Transverse colon (tissue), 4 donors: ENCODE measurements around the gene USP2. TPM values are rescaled to one million over a fixed set of nuclear protein-coding genes. Genes with fewer than 3 reads are reported as not detected.

Experiments
- DNase-seq: peaks from one replicate; pipeline ENCODE4 v3.0.0-alpha.2; 2019
- H3K27ac ChIP-seq, 4 donors: fragments of 200-600 bp; sonication (generic); 2 replicates each; pipeline ENCODE4 v1.5.1; 2016 to 2018; ENCODE audit warnings: inconsistent platforms in 4 of 4
- H3K27me3 ChIP-seq: fragments of 200-600 bp; sonication (generic); 2 replicates; pipeline ENCODE4 v1.5.1; 2017; ENCODE audit warnings: inconsistent platforms
- H3K36me3 ChIP-seq, 4 donors: fragments of 200-600 bp; sonication (generic); 2 replicates each; pipeline ENCODE4 v1.5.1; 2017 to 2019; ENCODE audit warnings: inconsistent platforms in 4 of 4
- H3K4me1 ChIP-seq, 4 donors: fragments of 200-600 bp; sonication (generic); 2 replicates each; pipeline ENCODE4 v1.5.1; 2017 to 2020; ENCODE audit warnings: inconsistent platforms in 4 of 4
- H3K4me3 ChIP-seq, 4 donors: fragments of 200-600 bp; sonication (generic); 1 replicate in 1 of 4; 2 replicates in 3 of 4; pipeline versions ENCODE4 v1.5.1 to v1.6.1; 2017 to 2019; ENCODE audit warnings: inconsistent platforms in 4 of 4
- H3K9me3 ChIP-seq, 2 donors: fragments of 200-600 bp; sonication (generic); 2 replicates each; pipeline ENCODE4 v1.5.1; 2017 to 2019; ENCODE audit warnings: inconsistent platforms in 2 of 2
- CTCF ChIP-seq, 5 experiments: fragments of 200-600 bp in 3 of 5; fragments of 450-650 bp in 2 of 5; sonication (generic) in 3 of 5; IDR thresholded peaks; 1 replicate in 2 of 5; 2 replicates in 3 of 5; pipeline ENCODE4 v1.5.1; 2016 to 2017; ENCODE audit warnings: antibody characterized with exemption in 5 of 5, inconsistent platforms in 3 of 5, mild to moderate bottlenecking in 2 of 5, moderate library complexity in 1 of 5
- EP300 ChIP-seq: sonication (generic); formaldehyde crosslinking; IDR thresholded peaks from one replicate; pipeline ENCODE4 v1.6.1; 2017; ENCODE audit warnings: antibody characterized with exemption, low read depth
- POLR2A ChIP-seq: fragments of 450-650 bp; IDR thresholded peaks from one replicate; pipeline ENCODE4 v1.6.1; 2016; ENCODE audit warnings: antibody characterized with exemption, mild to moderate bottlenecking, moderate library complexity
- POLR2AphosphoS5 ChIP-seq, 3 donors: sonication (generic); formaldehyde crosslinking; IDR thresholded peaks; one replicate each; pipeline ENCODE4 v1.6.1; 2016; ENCODE audit warnings: antibody characterized with exemption in 3 of 3
- WGBS, 2 donors: methylation state at CpG; one replicate each; pipeline ENCODE4 v1.1.5; 2018; ENCODE audit warnings: low coverage in 1 of 2; 5-methylcytosine and 5-hydroxymethylcytosine counted together
- in situ Hi-C, 4 donors: fragments of 200-750 bp; cut with MboI; loops; one replicate each; pipeline versions ENCODE4 v1.15.0 to v1.15.1; 2017; ENCODE audit warnings: low sequenced_read_pairs in 3 of 4, low pct_ligation_motif_present in 1 of 4, low pct_unique_long_range_greater_than_20kb in 1 of 4
- intact Hi-C: fragments of 100-400 bp; cut with DNase I; formaldehyde crosslinking; loops from one replicate; pipeline ENCODE4 v1.15.1; 2023; ENCODE audit warnings: low total_unique reads
- total RNA-seq, 4 donors: library from RNA; depleted of rRNA; stranded (reverse); fragments of >200 nt; gene quantifications; one replicate each; pipeline ENCODE4 v1.1.0, GENCODE V29; 2016

The USP2 gene
- total RNA-seq, 4 donors from 2014 or later: 9.8 to 26.6 (median 22.7) TPM

DNA sequence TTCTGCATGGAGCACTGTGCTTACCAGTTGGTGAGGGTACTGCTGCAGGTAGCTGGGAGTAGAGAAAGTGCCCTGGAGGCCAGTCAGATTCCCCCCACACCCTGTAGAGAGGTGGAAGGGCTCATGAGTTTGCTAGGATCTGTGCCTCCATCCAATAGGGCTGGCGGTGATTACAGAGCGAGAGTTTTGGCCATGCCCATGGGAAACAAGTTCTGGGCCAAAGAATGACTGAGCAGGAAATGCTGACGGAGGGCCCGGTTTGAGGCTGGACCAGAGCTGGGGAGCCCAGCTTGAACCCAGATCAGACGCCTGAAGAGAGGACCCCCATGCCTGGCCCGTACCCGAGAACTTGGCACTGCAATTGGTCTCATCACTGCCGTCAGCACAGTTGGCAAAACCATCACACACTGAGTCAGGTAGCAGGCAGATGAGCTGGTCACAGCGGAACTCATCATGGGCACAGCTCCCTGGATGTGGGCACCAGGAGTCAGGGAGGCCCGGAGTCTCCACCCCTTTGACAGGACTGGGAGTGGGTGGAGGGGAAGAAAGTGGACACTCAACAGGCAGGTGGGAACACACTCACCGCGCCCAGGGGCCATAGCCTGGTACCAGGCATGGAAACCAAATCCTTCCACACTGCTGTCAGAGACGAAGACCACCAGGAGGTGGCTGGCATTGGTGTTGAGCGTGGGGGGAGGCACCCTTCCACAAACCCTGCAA lies 37.0 kb downstream of the USP2 start:
- Histone ChIP-seq H3K4me3 (no peak overlapping the region), H3K36me3 (no peaks in the 10 kb centered on the region), H3K4me1 (peaks cover 12 to 22% (median 19%) of the 10 kb centered on the region in 4 donors), H3K27ac (no peak overlapping the region), H3K27me3 (peaks cover 37% of the 10 kb centered on the region), H3K9me3 (no peaks in the 10 kb centered on the region)
- 76% methylated on average over 13 of the region's 14 CpGs; no CpG with 5 or more reads in 1 of the 2 donors for WGBS, 2 donors
- TF ChIP-seq CTCF (IDR thresholded peaks at IDR 0.05): no peak
- no peak for TF ChIP-seq EP300
- no peak for TF ChIP-seq POLR2AphosphoS5 (IDR thresholded peaks at IDR 0.05)
- no peak for TF ChIP-seq POLR2A
- no peak for DNase-seq
- in situ Hi-C loops: no loop called here
- intact Hi-C loops: no loop called here

DNA sequence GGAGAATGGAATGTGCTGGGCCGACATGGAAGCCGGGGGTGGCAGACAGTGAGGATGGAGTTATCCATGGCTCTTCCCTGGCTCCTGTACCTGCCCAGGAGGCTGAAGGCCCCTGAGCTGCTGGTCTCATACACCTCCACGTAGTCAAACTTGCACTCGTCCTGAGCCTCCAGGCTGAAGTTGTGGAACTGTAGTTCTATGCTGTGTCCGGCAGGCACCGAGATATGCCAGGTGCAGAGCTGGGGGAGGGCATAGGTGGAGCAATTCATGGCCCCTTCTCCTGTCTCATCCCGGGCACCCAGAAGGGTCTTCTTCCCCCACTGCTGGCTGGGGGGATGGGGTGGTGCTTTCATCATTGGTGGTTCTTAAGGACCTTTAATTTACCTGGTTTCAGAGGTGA lies 37.8 kb downstream of the USP2 start:
- no peaks in the 10 kb centered on the region for H3K9me3 ChIP-seq
- no peaks in the 10 kb centered on the region for H3K36me3 ChIP-seq
- no peak overlapping the region for H3K27ac ChIP-seq
- in situ Hi-C loops: no loop called here
- 81 to 82% methylated on average over 4 to 7 of the region's 7 CpGs for WGBS, 2 donors
- TF ChIP-seq POLR2A (no peak), CTCF (IDR thresholded peaks at IDR 0.05) (no peak), EP300 (no peak), POLR2AphosphoS5 (IDR thresholded peaks at IDR 0.05) (no peak)
- peaks cover 17 to 29% (median 25%) of the 10 kb centered on the region in 4 donors for H3K4me1 ChIP-seq
- intact Hi-C loops: no loop called here
- H3K4me3 ChIP-seq: no peak overlapping the region
- DNase-seq: no peak
- H3K27me3 ChIP-seq: peaks cover 41% of the 10 kb centered on the region

DNA sequence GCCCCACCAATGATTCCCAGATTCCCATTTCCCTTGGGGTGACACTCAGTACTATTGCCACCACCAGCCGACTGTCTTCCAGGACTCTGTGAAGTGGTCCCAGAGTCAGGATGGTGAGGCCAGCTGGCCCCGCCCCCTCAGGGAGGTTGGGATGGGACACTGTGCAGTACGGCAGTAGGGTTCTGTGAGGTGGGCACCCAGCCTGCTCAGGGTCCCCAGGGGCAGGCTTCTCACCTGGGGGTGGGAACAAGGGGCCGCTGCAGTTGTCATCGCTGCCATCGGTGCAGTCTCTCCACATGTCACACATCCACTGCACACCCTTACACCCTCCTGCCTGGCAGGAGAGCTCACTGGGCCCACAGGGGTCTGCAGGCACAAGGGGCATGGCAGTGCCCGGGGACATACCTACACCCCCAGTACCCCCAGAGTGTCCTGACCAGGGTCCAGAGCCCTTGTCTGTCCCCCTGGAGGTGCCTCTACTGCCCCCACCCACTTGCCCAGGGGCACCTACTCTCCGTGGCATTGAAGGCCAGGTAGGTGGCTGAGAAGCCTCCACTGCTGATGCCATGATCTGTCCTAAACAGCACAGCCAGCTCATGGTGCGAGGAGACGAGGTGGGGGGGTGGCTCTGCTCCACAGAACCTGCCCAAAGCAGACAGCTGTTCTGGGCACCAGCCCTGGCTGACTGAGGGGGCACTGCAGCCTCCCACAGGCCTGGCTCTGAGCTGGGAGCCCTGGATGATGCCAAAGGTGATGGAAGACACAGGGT lies 38.9 kb downstream of the USP2 start:
- Histone ChIP-seq H3K9me3 (no peaks in the 10 kb centered on the region), H3K27me3 (peaks cover 41% of the 10 kb centered on the region), H3K4me1 (peaks cover 17 to 41% (median 35%) of the 10 kb centered on the region in 4 donors), H3K4me3 (no peak overlapping the region), H3K36me3 (no peaks in the 10 kb centered on the region), H3K27ac (no peak overlapping the region)
- no peak for TF ChIP-seq POLR2A
- TF ChIP-seq CTCF (IDR thresholded peaks at IDR 0.05): no peak
- no peak for TF ChIP-seq EP300
- no peak for TF ChIP-seq POLR2AphosphoS5 (IDR thresholded peaks at IDR 0.05)
- intact Hi-C loops (no loop called here), in situ Hi-C loops (no loop called here)
- WGBS, 2 donors: 51 to 82% methylated on average over 5 to 10 of the region's 10 CpGs
- no peak for DNase-seq

DNA sequence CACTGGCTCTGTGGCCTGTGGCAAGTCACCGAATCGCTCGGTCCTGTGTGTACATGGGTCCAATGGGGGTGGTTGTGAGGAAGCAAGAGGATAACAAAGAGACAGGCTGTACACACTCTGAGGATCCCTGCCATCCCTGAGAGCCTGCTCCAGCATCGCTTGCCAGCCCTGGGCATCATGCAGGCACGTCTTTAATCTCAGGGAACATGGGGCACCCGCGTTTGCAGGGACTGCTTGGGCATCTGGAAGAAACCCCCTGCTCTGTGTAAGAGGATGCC lies 39.5 kb downstream of the USP2 start:
- intact Hi-C loops (no loop called here), in situ Hi-C loops (no loop called here)
- Histone ChIP-seq H3K4me3 (no peak overlapping the region), H3K27ac (no peak overlapping the region), H3K9me3 (no peaks in the 10 kb centered on the region), H3K36me3 (no peaks in the 10 kb centered on the region), H3K27me3 (peaks cover 41% of the 10 kb centered on the region), H3K4me1 (peaks cover 17 to 47% (median 37%) of the 10 kb centered on the region in 4 donors)
- TF ChIP-seq CTCF (IDR thresholded peaks at IDR 0.05) (no peak), POLR2A (no peak), EP300 (no peak), POLR2AphosphoS5 (IDR thresholded peaks at IDR 0.05) (no peak)
- WGBS, 2 donors: 63% methylated on average over 7 of the region's 7 CpGs; no CpG with 5 or more reads in 1 of the 2 donors
- no peak for DNase-seq
